Stimulated activated naive CD4-positive, alpha-beta T cell treated with Interleukin-2 at 50 U/mL for 16 hours (primary cell): Measurements from ENCODE around the gene MPP2.
"Not testable (repeated sequence)": the region's sequence is repeated elsewhere in the genome, so short reads cannot be mapped to it uniquely, and the experiment has no call there.

Experiments used
- DNase-seq: peaks from one replicate; lab custom pipeline; 2025; lab: John Stamatoyannopoulos, UW

The MPP2 gene

DNA sequence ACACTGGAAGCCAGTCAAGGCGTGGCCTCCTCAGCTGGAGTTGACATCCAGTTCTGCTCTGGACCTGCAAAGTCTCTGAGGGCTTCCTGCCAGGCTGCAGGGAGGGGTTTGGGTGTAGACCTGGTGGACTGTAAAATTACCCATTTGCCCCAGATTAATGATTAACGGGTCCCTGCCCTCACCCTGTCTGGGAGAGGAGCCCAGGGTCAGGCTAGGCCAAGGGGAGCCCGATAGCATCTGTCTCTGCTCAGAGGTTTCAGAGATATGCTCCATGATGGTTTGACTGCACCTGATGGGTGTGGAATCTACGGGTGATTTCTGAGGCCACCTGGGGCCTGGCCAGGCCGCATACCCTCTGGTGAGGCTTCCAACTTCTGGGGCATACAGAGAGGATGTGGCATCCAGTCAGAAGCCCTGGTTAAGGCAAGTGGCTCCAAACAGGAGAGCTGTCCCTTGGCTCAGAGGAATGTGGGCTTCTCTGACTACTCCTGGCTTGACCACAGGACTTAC is 23.8 kb upstream of the MPP2 start:
- DNase-seq: no peak

DNA sequence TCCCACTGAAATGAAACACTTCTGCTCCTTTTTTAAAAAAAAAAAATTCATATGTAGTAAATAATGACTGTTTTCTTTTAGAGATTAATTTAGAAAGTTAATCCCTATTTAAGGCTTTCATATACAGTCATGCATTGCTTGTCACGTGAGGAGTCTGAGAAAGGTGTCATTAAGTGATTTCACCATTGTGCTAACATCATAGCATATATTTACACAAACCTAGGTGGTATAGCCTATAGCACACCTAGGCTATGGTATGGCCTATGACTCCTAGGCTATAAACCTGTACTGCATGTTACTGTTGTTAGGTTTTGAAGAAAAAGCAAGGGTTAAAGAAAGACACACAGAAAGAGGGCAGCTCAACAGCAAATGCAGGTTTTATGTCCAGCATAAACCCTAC is 21.3 kb upstream of the MPP2 start:
- no peak for DNase-seq

DNA sequence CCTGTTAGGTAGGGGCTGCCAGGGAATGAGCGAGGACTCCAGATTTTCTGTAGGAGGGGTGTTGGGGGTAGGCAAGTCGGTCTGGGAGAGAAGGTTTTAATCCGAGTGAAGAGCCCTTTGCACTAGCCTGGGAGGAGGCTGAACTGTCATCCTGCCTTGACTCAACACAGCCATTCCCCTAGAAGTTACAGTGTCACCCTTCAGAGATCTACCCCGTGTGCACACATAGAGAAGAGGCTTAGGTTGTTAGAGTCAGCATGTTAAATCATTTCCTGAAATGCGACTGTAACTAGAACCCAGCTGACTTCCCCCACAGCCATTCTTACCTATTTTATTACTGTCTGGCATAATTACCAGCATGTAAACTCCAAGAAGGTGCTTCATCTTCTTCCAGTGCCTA is 20.6 kb upstream of the MPP2 start:
- DNase-seq: not testable (repeated sequence)

DNA sequence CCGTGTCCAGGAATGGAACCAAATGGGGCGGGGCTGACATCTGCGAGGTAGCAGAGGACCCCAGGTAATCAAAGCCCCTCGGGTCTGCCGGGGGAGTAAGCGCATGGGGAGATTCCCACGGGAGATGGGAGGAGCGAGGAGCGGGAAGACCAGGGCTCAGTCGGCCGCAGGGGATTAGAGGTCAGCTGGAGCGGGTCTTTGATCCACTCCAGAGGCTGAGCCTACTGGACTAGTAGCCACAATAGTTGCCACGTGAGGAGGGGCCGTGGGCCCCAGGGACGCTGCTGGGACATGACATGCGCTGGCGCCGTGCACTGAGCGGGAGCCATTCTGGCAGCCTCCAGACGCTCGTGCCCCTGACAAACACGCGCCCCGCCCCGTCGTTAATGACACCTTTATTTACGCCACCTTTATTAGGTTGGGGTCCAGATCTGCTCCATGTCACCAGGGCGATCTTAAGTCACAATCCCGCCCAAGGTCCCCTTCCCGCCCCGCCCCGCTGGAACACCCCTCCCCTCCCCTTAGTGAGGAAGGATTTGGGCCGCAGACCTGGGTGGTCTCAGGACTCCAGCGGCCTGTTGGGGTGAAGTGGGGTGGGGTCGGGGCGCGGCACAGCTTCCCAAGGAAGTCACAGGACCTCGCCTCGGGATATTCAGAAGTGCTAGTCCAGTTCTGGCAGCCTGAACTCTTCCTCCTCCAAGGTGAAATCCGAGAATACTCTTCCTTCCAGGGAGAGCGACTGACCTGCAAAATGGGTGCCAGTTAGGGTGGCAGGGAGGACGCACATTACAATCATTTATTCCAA is 19.9 kb upstream of the MPP2 start:
- peak; percentile 3 for DNase-seq

DNA sequence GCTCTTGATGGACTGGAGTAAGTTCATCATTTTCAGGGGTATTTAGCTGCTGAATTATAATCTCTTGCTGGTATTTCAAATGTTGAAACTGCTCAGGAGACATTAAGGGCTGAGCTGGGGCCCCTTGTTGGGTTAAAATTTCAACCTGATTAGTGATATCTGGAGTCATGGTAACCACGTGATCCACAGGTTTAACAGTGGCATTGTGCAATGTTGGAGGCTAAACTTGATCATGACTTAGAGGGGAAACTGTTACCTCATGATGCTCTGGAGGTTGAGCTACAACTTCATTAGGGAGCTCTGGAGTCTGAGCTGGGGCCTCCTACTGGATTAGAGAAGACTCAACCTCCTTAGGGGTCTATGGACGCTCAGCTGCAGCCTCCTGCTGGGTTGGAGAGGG is 17.2 kb upstream of the MPP2 start:
- DNase-seq: no peak

DNA sequence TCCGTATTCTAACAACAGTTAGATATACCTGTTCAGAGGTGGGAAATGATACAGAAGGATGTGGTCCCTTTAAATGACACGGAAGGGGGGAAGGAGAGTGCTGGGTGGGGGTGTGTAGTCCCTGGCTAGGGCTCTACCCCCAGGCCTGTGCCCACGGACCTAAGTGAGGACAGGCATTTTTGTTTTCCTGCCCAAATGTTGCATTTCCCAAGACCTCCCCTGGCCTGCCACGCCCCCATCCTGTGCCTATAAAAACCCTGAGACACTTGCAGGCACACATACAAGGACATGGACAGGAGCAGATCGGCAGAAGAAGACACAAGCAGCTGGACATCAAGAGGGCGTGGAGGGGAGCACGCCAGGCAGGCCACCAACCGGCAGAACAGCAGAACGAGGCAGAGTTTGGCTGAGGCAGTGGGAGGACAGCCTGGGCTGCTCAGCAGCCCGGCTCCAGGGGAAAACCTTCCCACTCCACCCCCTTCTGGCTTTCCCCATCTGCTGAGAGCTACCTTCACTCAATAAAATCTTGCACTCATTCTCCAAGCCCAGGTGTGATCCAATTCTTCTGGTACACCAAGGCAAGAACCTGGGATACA is 13.3 kb upstream of the MPP2 start:
- DNase-seq: no peak

DNA sequence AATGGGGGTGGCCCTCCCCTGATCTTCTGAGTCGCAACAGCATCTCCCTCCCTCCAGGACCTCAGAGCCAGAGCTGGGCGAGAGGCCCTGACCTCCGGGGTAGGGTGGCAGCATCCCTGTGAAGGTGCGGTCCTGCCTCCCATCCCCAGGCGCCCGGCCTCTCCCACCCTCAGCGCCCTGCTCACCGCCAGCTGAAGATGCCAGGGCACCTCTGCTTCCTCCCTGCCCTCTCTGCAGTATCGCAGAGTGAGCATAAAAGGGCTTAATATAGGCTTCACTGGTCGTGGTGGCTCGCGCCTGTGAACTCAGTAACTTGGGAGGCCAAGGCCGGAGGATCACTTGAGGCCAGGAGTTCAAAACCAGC is 10.7 kb upstream of the MPP2 start:
- DNase-seq: no peak

DNA sequence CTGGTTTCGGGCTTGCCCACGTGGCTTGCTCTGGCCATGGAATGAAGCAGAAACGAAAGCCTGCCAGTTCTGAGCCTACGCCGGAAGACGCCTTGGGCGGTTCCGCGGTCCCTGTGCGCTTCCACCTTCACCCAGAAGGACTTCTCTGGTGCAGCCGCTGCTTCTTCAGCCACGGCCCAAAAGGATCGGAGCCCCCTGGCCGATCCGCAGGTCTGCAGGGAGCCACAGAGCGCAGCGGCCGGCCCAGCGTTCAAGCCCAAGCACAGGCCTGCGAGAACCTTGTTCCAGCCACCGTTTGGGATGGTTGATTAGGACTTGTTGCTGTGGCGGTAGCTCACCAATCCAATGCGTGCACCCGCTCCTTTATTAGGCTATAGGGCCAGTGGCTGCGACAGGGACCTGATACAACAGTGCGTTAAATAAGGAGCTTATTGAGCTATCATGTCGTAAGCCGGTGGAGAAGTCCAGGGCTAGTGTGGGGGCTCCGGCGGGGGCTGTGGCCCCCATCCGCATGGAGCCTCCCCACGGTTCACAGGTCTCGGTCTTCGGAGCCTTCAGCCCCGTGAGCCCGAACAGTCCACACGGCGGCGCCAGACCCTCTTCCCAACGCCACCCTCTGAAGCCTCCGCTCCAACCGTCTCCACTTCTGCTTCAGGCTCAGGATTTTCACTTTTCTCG is 10.2 kb upstream of the MPP2 start:
- DNase-seq: peak; percentile 49

DNA sequence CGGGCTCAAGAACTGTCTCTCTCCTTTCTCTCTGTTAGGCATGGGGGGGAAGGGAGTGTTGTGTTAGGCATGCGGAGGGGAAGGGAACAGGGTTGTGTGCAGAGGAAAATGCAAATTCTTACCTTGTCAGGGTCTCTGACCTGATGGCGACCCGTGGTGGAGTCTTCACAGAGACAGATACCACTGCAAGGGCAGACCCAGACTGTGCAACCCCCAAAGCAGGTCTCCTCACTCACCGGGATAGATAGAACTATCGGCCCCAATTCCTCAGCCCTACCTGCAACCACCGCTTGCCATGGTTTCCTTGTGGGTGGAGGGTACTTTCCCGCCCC is 9.6 kb upstream of the MPP2 start:
- DNase-seq: no peak

DNA sequence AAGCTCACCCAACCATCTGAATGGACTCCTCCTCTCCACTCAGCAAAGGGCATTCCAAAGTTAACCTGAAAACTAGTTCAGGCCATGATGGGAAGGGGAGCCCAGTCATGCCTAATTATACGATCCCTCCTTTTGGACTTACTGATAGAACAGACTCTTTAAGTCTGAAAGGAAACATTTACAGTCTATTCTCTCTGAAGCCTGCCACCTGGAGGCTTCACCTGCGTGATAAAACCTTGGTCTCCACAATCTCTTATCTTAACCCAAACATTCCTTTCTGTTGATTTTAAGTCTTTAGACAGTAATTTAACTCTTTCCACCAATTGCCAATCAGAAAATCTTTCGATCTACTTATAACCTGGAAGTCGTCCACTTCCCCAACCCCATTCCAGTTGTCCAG is 9.0 kb upstream of the MPP2 start:
- no peak for DNase-seq

DNA sequence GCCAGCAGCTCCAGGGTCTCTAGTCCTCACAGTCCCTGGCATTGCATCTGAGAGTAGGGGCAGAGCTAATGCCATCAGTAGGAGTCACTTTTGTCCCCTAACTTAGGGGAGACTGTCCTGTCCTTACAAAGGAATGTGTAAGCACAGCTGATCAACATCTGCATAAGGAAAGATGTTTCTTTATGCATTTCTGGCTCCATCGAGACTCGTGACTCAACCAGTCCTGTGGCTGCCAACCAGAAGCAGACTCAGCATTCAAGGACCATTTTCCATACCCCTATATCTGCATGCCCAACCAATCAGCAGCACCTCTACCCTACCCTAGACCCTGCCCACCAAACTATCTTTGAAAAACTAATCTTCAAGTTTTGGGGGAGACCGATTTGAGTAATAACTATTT is 8.2 kb upstream of the MPP2 start:
- DNase-seq: no peak

DNA sequence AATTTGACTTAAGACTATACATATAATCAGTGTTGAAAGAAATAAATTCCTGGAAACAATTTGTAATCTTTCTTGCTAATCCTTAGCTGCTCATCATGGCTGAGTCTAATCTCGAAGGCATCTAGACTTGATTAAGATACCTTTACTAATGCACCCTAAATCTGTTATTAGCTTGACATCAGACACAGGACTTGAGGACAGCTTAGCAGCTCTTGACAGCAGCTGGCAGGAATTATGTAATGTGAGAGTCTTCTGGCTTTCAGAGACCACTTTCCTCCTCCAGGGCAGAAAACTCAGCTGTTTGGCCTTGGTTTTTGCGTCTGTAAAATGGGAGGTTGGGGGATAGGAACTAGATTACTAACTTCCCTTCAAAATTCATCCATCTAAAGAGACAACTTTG is 7.1 kb upstream of the MPP2 start:
- no peak for DNase-seq

DNA sequence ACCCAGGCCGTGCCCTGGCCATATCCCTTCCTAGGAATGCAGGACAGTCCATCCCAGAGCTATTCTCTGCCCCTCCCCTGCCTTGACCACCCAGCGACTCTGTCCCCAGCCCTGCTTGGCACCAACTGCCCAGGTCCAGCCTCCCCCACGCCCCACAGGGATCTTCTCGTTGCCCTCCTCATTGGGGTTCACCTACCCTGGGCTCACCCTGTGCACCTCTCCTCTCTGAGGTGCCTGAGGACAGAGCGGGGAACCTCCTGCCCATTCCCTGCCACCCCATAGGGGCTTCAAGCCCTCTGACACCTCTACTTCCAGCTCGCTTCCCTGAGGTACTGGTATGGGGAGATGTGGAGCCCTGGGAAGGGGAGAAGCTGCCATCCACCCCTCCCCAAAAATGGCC is 6.2 kb upstream of the MPP2 start:
- no peak for DNase-seq

DNA sequence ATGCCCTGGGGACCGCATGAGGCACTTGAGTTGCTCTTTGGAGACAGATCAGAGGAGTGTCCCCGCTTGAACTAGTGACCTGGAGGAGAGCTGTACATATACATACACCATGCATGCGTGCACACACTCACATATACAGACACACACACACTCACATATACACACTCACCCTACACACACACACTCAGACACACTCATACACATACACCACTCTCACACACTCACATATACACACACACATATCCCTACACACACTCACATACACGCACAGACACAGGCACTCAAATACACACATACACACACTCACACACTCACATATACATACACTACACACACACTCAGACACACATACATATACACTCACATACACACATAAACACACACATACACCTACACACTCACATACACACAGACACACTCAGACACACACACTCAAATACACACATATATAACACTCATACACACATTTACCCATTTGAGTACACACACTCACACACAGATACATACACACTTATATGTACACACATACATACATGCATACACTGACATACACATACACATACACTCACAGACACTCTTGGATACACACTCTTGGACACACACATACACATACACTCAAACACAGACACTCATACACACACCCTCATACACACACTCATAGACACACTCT is 5.4 kb upstream of the MPP2 start:
- DNase-seq: no peak

DNA sequence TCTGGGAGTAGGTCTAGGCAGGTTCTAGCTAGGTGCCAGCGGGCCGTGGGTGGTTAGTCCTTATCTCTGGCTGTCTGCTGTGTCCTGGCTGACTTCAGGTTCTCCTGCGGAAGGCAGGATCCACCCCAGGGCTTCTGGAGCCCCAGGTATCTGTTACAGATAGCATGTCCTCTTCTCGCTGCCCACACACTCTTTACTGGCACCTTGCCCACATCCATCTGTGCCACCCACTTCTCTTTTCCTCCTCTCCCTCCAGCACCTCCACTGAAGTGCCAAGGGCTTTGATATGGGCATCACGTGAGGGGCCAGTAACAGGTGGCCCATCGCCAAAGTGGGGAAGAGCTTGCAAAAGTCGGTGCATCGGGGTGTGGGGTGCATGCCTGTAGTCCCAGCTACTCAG is 4.6 kb upstream of the MPP2 start:
- no peak for DNase-seq

DNA sequence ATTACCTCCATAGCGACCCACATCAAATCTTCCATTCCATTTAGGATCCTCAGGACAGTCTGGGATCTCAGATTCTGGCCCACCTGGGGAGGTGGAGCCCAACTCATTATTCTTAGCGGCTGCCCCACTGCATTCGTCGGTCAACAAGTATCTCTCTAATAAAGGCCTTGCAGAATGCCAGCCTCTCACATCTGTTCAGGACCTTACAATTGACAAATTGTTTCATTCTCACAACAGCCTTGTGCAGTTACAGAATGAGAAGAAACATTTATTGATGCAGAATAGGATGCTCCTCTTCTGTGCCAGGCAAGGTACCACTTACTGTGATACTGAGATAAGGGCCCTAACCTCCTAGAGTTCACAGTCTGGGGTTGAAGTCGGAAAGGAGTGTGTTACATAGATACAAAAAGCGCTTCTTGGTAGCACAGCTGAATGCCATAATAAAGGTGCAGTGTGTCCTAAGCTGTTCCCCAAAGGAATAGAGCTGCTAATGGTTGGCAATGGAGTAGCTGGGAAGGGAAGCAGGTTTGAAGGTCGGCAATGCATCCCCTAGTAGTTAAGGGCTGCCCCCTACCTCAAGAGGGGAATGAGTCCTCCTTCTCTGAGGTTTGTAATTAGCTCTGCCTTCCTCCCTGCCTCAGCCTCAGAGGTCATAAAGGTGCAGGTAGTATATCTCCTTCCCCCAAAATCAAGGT is 2.3 kb upstream of the MPP2 start:
- DNase-seq: no peak

DNA sequence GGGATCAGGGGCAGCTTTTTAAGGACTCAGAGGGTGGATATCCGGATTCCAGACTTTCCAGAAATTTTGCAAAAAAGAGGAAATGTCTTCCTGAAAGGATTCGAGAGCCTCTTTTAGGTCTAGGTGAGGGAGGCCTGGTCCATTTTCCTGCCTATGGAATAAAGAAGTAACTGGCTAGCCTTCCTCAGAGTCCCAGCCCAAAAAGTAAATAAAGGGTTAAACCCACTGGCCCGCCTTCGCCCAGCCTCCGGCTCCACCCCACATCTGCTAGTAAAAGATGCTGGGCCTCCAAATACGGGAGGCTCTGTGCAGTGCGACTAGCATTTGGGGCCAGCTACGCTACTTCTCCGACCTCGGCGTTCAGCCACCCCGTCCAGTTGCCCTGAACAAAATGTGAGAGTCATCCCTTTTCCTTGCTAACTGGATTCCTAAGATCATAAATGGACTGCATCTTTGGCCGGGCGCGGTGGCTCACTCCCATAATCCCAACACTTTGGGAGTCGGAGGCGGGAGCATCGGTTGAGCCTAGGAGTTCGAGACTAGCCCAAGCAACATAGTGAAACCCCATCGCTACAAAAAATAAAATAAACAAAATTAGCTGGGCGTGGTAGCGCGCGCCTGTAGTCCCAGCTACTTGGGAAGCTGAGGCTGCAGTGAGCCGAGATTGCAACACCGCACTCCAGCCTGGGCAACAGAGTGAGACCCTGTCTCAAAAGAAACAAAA is 824 bp upstream of the MPP2 start:
- peak; percentile 49 for DNase-seq

DNA sequence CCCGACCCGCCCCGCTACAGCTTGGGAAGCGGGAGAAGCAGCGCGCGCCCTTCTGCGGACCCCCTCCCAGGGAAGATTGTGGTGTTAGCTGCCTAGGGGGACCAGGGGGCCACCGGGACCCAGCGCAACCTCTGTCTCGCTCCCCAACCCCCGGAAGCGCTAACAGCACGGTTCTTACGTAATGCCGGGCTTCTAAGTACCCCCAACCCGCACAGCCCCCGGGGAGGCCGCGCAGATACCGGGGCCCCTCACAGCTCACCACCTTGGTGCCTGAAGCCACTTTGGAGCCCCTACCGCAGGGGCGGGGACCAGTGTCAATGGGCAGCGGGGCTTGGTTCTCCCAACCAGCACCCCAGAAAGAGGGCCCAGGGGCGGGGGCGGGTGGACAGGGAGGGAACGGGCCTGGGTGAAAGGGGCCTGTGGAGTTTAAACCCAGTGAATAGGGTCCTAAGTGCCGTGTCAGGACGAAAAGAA is 348 bp downstream of the MPP2 start:
- no peak for DNase-seq

DNA sequence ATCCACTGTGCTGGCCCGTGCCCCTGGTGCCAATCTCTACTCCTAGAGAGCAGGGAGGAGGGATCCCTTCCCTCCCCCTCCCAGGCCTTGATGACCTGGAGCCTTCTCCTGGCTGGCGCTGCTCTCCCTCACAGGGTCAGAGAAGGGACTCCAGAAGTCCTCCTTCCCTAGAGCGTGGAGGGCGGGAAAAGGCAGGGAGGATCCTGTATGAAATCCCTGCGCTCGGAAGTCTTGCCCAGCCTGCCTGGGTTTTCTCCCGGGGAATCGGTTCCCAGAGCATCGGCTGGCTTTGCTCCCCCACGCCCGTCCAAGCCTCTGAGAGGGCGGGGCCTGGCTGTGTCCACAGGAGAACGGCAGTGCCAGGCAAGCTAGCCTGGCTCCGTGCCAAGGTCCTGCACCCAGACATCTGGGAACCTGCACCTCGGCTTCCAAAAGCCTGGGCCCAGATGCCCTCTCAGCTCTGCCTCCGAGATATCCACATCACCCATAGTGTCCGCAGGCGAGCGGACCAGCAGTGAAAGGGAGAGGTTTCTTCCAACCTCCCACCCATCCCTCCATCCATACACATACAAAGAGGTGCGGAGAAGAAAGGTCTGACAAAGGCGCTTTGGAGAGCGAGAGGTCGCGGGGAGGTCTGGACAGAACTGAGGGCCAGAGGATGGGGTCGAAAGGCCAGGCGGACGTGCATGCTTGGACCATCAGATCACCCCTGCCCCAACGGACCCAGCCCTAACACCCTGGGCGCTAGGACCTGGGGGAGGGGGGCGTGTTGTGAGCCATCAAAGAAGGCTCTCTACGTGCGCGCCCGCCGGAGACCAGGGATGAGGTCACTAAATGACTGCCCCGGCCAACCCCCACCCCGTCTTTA is 1.1 kb downstream of the MPP2 start:
- DNase-seq: peak; percentile 11

DNA sequence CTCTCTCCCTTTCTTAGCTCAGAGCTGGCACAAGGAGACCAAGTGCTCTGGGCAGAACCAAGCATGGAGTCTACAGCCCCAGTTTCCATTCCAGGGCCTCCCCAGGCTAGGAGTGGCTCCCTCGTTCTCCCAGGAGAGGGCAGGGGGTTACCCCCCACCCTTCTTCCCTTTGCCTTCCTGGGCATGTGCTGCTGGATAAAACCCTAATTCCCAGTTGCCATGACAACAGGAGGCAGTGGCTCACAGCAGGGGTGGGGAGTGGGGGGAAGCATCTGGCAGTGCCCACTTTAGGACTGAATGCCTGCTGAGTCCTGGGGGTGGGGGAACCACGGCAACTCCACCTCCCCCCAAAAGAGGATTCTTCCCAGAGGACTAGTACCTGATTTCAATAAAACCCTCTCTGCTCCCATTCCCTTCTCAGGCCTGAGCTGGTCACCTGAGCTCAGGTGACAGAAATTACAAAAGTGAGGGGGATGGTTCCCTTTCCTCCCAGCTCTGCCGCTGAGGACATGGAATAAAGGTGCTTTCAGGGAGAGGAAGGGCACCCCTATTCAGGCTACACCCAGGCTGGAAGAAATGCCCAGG is 1.8 kb downstream of the MPP2 start:
- no peak for DNase-seq
